H1 (cell line): Measurements from ENCODE around the gene CSNK2B. TPM values are rescaled to one million over a fixed set of nuclear protein-coding genes. Genes with fewer than 3 reads are reported as not detected.

Source experiments
- ASH2L ChIP-seq: fragments of 200-600, 300-600 bp; sonication (generic); IDR thresholded peaks from one replicate; pipeline ENCODE4 v1.7.1; 2017; ENCODE audit warnings: low read length
- CEBPB ChIP-seq: IDR thresholded peaks from 2 replicates; pipeline ENCODE4 v1.6.1; 2012; ENCODE audit warnings: low read depth, low read length
- CHD1 ChIP-seq: IDR thresholded peaks from 2 replicates; pipeline ENCODE4 v1.6.1; 2012; ENCODE audit warnings: low read depth, low read length, improper control_type of control experiment
- CHD2 ChIP-seq: IDR thresholded peaks from 2 replicates; pipeline ENCODE4 v1.6.1; 2012; ENCODE audit warnings: low read length, improper control_type of control experiment
- GTF2F1 ChIP-seq: IDR thresholded peaks from 2 replicates; pipeline ENCODE4 v1.6.1; 2012; ENCODE audit warnings: low read depth, low read length, improper control_type of control experiment, borderline replicate concordance
- NANOG ChIP-seq: IDR thresholded peaks from 2 replicates; pipeline ENCODE4 v1.6.1; 2011; ENCODE audit warnings: low read length, low read depth, mild to moderate bottlenecking, inconsistent platforms; ENCODE audit not compliant: insufficient read depth, poor library complexity, severe bottlenecking
- PHF8 ChIP-seq: fragments of 200-600 bp; sonication (generic); conservative IDR thresholded peaks from 2 replicates; pipeline ENCODE4 v1.7.1; 2012; ENCODE audit warnings: low read depth, mild to moderate bottlenecking, inconsistent platforms, low read length, moderate library complexity
- POLR2A ChIP-seq, 2 experiments: IDR thresholded peaks; 1 replicate in 1 of 2; 2 replicates in 1 of 2; pipeline ENCODE4 v1.6.1; 2011; ENCODE audit warnings: low read depth in 2 of 2, low read length in 2 of 2, mild to moderate bottlenecking in 2 of 2; ENCODE audit errors: control extremely low read depth in 1 of 2
- POU5F1 ChIP-seq: IDR thresholded peaks from 2 replicates; pipeline ENCODE4 v1.6.1; 2011; ENCODE audit warnings: low read depth, mild to moderate bottlenecking, low read length, moderate library complexity
- RNF2 ChIP-seq: fragments of 200-900, 300-1000 bp; sonication (generic); IDR thresholded peaks from 2 replicates; pipeline ENCODE4 v1.7.1; 2016; ENCODE audit warnings: borderline replicate concordance, low read depth, mild to moderate bottlenecking, antibody characterized with exemption, low read length; ENCODE audit not compliant: poor library complexity, severe bottlenecking; ENCODE audit errors: missing control alignments
- SUZ12 ChIP-seq: fragments of 200-600 bp; sonication (generic); IDR thresholded peaks from 2 replicates; pipeline ENCODE4 v1.6.1; 2012; ENCODE audit warnings: mild to moderate bottlenecking, inconsistent platforms, low read length, moderate library complexity, mixed read lengths
- polyA plus RNA-seq, 7 experiments: library from polyadenylated mRNA; depleted of rRNA in 3 of 7; stranded (reverse) in 5 of 7; unstranded in 2 of 7; fragments of >200 nt in 5 of 7; fragments of 200-250 nt in 2 of 7; gene quantifications; 1 replicate in 5 of 7; 2 replicates in 1 of 7; 4 replicates in 1 of 7; pipeline versions ENCODE4 v1.2.1 to v1.2.3, GENCODE V29; 2011 to 2013; ENCODE audit warnings: missing spikeins in 2 of 7, mixed read lengths in 2 of 7
- total RNA-seq: library from RNA; stranded (reverse); fragmentation: NEBNext Ultra II Directional; extraction: Animal tissue kit (Norgen Biotek cat#: 25700); gene quantifications from 2 replicates; pipeline ENCODE4 v1.2.1, GENCODE V29; 2021
- TF ChIP-seq, protein P1 (sequence below): fragments of 300-600 bp; sonication (generic); IDR thresholded peaks from 2 replicates; pipeline ENCODE4 v1.7.1; 2012; ENCODE audit warnings: low read length, moderate library complexity, mild to moderate bottlenecking, inconsistent platforms; ENCODE audit not compliant: insufficient replicate concordance

Gene CSNK2B
- total and polyA plus RNA-seq, 2 of the 8 experiments (the other 6 are each of a cell fraction or from before 2014, with no cell fraction given), result 169 to 208 TPM

DNA sequence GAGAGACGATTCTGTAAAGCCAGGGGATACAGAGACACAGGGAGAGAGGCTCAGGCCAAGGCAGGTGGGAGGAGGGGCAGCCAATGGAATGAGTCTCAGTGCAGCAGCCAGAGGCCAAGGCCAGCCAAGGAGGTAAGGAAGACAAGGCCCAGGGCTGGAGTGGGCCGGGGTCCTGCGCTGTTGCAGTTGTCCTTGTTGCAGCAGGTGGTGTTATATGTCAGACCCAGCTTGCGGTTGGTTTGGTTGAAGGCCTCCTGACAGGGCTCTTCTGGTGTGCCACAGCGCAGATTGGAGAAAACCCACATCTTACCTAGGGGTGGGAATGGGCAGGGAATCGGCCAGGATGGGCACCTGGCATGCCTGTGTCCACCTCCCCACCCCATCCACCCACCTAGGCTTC lies 53.1 kb downstream of the CSNK2B start (continued):
- TF ChIP-seq, protein P1, sequence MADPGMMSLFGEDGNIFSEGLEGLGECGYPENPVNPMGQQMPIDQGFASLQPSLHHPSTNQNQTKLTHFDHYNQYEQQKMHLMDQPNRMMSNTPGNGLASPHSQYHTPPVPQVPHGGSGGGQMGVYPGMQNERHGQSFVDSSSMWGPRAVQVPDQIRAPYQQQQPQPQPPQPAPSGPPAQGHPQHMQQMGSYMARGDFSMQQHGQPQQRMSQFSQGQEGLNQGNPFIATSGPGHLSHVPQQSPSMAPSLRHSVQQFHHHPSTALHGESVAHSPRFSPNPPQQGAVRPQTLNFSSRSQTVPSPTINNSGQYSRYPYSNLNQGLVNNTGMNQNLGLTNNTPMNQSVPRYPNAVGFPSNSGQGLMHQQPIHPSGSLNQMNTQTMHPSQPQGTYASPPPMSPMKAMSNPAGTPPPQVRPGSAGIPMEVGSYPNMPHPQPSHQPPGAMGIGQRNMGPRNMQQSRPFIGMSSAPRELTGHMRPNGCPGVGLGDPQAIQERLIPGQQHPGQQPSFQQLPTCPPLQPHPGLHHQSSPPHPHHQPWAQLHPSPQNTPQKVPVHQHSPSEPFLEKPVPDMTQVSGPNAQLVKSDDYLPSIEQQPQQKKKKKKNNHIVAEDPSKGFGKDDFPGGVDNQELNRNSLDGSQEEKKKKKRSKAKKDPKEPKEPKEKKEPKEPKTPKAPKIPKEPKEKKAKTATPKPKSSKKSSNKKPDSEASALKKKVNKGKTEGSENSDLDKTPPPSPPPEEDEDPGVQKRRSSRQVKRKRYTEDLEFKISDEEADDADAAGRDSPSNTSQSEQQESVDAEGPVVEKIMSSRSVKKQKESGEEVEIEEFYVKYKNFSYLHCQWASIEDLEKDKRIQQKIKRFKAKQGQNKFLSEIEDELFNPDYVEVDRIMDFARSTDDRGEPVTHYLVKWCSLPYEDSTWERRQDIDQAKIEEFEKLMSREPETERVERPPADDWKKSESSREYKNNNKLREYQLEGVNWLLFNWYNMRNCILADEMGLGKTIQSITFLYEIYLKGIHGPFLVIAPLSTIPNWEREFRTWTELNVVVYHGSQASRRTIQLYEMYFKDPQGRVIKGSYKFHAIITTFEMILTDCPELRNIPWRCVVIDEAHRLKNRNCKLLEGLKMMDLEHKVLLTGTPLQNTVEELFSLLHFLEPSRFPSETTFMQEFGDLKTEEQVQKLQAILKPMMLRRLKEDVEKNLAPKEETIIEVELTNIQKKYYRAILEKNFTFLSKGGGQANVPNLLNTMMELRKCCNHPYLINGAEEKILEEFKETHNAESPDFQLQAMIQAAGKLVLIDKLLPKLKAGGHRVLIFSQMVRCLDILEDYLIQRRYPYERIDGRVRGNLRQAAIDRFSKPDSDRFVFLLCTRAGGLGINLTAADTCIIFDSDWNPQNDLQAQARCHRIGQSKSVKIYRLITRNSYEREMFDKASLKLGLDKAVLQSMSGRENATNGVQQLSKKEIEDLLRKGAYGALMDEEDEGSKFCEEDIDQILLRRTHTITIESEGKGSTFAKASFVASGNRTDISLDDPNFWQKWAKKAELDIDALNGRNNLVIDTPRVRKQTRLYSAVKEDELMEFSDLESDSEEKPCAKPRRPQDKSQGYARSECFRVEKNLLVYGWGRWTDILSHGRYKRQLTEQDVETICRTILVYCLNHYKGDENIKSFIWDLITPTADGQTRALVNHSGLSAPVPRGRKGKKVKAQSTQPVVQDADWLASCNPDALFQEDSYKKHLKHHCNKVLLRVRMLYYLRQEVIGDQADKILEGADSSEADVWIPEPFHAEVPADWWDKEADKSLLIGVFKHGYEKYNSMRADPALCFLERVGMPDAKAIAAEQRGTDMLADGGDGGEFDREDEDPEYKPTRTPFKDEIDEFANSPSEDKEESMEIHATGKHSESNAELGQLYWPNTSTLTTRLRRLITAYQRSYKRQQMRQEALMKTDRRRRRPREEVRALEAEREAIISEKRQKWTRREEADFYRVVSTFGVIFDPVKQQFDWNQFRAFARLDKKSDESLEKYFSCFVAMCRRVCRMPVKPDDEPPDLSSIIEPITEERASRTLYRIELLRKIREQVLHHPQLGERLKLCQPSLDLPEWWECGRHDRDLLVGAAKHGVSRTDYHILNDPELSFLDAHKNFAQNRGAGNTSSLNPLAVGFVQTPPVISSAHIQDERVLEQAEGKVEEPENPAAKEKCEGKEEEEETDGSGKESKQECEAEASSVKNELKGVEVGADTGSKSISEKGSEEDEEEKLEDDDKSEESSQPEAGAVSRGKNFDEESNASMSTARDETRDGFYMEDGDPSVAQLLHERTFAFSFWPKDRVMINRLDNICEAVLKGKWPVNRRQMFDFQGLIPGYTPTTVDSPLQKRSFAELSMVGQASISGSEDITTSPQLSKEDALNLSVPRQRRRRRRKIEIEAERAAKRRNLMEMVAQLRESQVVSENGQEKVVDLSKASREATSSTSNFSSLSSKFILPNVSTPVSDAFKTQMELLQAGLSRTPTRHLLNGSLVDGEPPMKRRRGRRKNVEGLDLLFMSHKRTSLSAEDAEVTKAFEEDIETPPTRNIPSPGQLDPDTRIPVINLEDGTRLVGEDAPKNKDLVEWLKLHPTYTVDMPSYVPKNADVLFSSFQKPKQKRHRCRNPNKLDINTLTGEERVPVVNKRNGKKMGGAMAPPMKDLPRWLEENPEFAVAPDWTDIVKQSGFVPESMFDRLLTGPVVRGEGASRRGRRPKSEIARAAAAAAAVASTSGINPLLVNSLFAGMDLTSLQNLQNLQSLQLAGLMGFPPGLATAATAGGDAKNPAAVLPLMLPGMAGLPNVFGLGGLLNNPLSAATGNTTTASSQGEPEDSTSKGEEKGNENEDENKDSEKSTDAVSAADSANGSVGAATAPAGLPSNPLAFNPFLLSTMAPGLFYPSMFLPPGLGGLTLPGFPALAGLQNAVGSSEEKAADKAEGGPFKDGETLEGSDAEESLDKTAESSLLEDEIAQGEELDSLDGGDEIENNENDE, result no peak
- TF ChIP-seq NANOG, result no peak
- TF ChIP-seq SUZ12, result no peak
- TF ChIP-seq CHD2, result no peak
- TF ChIP-seq ASH2L, result no peak
- no peak for TF ChIP-seq RNF2
- no peak for TF ChIP-seq GTF2F1
- no peak for TF ChIP-seq CEBPB
- no peak for TF ChIP-seq POLR2A (IDR thresholded peaks at IDR 0.05; ENCODE audit: control extremely low read depth in 1 of 2, low read depth in 2 of 2, low read length in 2 of 2)
- no peak for TF ChIP-seq CHD1
- TF ChIP-seq PHF8, result no peak
- no peak for TF ChIP-seq POU5F1
